HepG2 (cell line): ENCODE data around the gene GMNN. TPM values are rescaled to one million over a fixed set of nuclear protein-coding genes. Genes with fewer than 3 reads are reported as not detected.

ENCODE experiments used
- DMAP1 ChIP-seq: IDR thresholded peaks from 2 replicates; pipeline ENCODE4 v1.6.1; 2016
- GPN1 ChIP-seq: sonication (generic); formaldehyde crosslinking; IDR thresholded peaks from 2 replicates; pipeline ENCODE4 v1.5.1; 2020; ENCODE audit warnings: missing genetic modification reagents, borderline replicate concordance
- HOXA7 ChIP-seq: sonication (generic); formaldehyde crosslinking; IDR thresholded peaks from 2 replicates; pipeline ENCODE4 v1.8.1; 2022; ENCODE audit warnings: mild to moderate bottlenecking, missing genetic modification reagents, moderate library complexity
- JUN ChIP-seq: sonication (generic); formaldehyde crosslinking; IDR thresholded peaks from 2 replicates; pipeline ENCODE4 v1.4.0; 2020; ENCODE audit warnings: mild to moderate bottlenecking, missing genetic modification reagents
- MTF1 ChIP-seq: sonication (generic); formaldehyde crosslinking; IDR thresholded peaks from 2 replicates; pipeline ENCODE4 v1.5.0; 2020; ENCODE audit warnings: missing genetic modification reagents
- NFKBIZ ChIP-seq: IDR thresholded peaks from 2 replicates; pipeline ENCODE4 v1.6.1; 2018; ENCODE audit warnings: missing genetic modification reagents, missing compliant biosample characterization
- SOX13 ChIP-seq, 3 experiments: fragments of 450-650 bp in 1 of 3; sonication (generic) in 1 of 3; formaldehyde crosslinking in 1 of 3; IDR thresholded peaks in 2 of 3; conservative IDR thresholded peaks in 1 of 3; 2 replicates each; pipeline versions ENCODE4 v1.5.0 to v1.6.1; 2016 to 2020; ENCODE audit warnings: antibody characterized with exemption in 1 of 3, mild to moderate bottlenecking in 1 of 3, missing compliant biosample characterization in 1 of 3, missing genetic modification reagents in 1 of 3, moderate library complexity in 1 of 3
- TAF15 ChIP-seq: fragments of 200-400 bp; formaldehyde crosslinking; IDR thresholded peaks from one replicate; pipeline ENCODE4 v1.6.1; 2018; ENCODE audit warnings: mild to moderate bottlenecking, low read depth, low read length; ENCODE audit not compliant: poor library complexity, severe bottlenecking
- TEAD3 ChIP-seq: optimal IDR thresholded peaks from 2 replicates; pipeline ENCODE3; 2016; ENCODE audit warnings: borderline replicate concordance
- TGIF2 ChIP-seq: IDR thresholded peaks from 2 replicates; pipeline ENCODE4 v1.6.1; 2016; ENCODE audit warnings: control low read depth, missing compliant biosample characterization
- U2AF1 ChIP-seq: fragments of 200-400 bp; formaldehyde crosslinking; optimal IDR thresholded peaks from 2 replicates; pipeline ENCODE3; 2017; ENCODE audit warnings: mild to moderate bottlenecking, low read depth, low read length
- ZKSCAN5 ChIP-seq: sonication (generic); formaldehyde crosslinking; IDR thresholded peaks from 2 replicates; pipeline ENCODE4 v1.5.1; 2020; ENCODE audit warnings: mild to moderate bottlenecking, missing genetic modification reagents
- ZNF780A ChIP-seq: sonication (generic); formaldehyde crosslinking; IDR thresholded peaks from 2 replicates; pipeline ENCODE4 v1.8.0; 2022; ENCODE audit warnings: mild to moderate bottlenecking, missing genetic modification reagents, moderate library complexity
- polyA plus RNA-seq, 8 experiments: library from polyadenylated mRNA; depleted of rRNA in 3 of 8; stranded (reverse) in 7 of 8; unstranded in 1 of 8; fragments of >200 nt; fragmentation: Illumina TruSeq in 4 of 8; extraction: Trizol in 4 of 8; gene quantifications; 2 replicates each; pipeline versions ENCODE4 v1.2.1 to v1.2.3, GENCODE V29; 2011 to 2016; ENCODE audit warnings: low read depth in 4 of 8, missing spikeins in 1 of 8, mixed read lengths in 1 of 8; ENCODE audit not compliant: insufficient read depth in 1 of 8
- total RNA-seq, 5 experiments: library from RNA; depleted of rRNA; stranded (reverse); fragments of >200 nt; fragmentation: Illumina TruSeq; extraction: Trizol; gene quantifications; 2 replicates each; pipeline ENCODE4 v1.2.3, GENCODE V29; 2016; ENCODE audit warnings: low read depth in 1 of 5
- TF ChIP-seq, protein P1 (sequence below): fragments of 450-650 bp; IDR thresholded peaks from 2 replicates; pipeline ENCODE4 v1.6.1; 2017
- TF ChIP-seq, protein P2 (sequence below): IDR thresholded peaks from 2 replicates; pipeline ENCODE4 v1.6.1; 2012; ENCODE audit warnings: low read length, improper control_type of control experiment
- TF ChIP-seq, protein P3 (sequence below): sonication (generic); formaldehyde crosslinking; IDR thresholded peaks from 2 replicates; pipeline ENCODE4 v1.4.0; 2020; ENCODE audit warnings: missing genetic modification reagents

The GMNN gene
- total and polyA plus RNA-seq, 2 of the 13 experiments (the other 11 are each of a cell fraction or from before 2014, with no cell fraction given), result 61.8 to 154 TPM

DNA sequence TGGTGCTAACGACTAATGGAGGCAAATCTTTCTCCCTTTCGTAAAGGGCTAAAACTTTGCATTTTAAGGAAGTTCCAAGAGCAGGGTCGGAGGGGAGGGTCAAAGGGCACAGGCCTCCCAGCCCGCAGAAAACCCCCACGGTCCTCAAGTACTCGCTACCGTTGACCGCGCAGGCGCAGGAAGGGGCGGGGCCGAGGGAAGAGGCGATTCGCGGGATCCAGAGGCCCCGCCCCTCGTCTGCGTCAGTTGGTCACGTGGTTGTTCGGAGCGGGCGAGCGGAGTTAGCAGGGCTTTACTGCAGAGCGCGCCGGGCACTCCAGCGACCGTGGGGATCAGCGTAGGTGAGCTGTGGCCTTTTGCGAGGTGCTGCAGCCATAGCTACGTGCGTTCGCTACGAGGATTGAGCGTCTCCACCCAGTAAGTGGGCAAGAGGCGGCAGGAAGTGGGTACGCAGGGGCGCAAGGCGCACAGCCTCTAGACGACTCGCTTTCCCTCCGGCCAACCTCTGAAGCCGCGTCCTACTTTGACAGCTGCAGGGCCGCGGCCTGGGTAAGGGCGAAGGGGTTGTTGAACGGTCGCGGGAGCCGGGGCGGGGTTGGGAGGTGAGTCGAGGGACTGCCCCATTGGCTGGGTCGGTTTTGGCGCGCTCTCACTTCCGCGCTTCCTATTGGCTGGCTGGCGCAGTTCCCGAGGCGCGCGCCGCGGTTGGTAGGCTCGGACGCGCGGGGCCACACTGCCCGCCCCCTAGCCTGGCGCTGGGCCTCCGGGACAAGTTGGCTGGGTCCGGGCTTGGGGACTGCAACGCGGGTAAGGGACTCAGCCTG lies at the start of gene GMNN (continued):
- TF ChIP-seq, protein P1, sequence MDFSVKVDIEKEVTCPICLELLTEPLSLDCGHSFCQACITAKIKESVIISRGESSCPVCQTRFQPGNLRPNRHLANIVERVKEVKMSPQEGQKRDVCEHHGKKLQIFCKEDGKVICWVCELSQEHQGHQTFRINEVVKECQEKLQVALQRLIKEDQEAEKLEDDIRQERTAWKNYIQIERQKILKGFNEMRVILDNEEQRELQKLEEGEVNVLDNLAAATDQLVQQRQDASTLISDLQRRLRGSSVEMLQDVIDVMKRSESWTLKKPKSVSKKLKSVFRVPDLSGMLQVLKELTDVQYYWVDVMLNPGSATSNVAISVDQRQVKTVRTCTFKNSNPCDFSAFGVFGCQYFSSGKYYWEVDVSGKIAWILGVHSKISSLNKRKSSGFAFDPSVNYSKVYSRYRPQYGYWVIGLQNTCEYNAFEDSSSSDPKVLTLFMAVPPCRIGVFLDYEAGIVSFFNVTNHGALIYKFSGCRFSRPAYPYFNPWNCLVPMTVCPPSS, result no peak
- TF ChIP-seq, protein P2, sequence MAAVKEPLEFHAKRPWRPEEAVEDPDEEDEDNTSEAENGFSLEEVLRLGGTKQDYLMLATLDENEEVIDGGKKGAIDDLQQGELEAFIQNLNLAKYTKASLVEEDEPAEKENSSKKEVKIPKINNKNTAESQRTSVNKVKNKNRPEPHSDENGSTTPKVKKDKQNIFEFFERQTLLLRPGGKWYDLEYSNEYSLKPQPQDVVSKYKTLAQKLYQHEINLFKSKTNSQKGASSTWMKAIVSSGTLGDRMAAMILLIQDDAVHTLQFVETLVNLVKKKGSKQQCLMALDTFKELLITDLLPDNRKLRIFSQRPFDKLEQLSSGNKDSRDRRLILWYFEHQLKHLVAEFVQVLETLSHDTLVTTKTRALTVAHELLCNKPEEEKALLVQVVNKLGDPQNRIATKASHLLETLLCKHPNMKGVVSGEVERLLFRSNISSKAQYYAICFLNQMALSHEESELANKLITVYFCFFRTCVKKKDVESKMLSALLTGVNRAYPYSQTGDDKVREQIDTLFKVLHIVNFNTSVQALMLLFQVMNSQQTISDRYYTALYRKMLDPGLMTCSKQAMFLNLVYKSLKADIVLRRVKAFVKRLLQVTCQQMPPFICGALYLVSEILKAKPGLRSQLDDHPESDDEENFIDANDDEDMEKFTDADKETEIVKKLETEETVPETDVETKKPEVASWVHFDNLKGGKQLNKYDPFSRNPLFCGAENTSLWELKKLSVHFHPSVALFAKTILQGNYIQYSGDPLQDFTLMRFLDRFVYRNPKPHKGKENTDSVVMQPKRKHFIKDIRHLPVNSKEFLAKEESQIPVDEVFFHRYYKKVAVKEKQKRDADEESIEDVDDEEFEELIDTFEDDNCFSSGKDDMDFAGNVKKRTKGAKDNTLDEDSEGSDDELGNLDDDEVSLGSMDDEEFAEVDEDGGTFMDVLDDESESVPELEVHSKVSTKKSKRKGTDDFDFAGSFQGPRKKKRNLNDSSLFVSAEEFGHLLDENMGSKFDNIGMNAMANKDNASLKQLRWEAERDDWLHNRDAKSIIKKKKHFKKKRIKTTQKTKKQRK, result no peak
- peak; percentile 98 for TF ChIP-seq DMAP1
- peak; percentile 57 for TF ChIP-seq U2AF1
- peak; percentile 66 for TF ChIP-seq JUN (CRISPR knock-in tag)
- TF ChIP-seq ZNF780A (CRISPR knock-in tag), result peak; percentile 71
- TF ChIP-seq TAF15, result no peak
- peak; percentile 76 for TF ChIP-seq ZKSCAN5 (CRISPR knock-in tag)
- peak; percentile 78; the same call in 1 of the 2 replicates for TF ChIP-seq GPN1
- no peak for TF ChIP-seq SOX13 (IDR thresholded peaks at IDR 0.05)
- peak in 1 of 2 experiments; percentile 20; a peak in 1 of 4 replicates for TF ChIP-seq SOX13 (CRISPR knock-in tag; conservative IDR thresholded peaks at IDR 0.05 in 1 of 2, IDR thresholded peaks at IDR 0.05 in 1 of 2)
- TF ChIP-seq MTF1, result 0 out of 2 replicates have a peak, but pooled peaks have one; percentile 78
- no peak for TF ChIP-seq HOXA7 (CRISPR knock-in tag)
- TF ChIP-seq TGIF2 (CRISPR knock-in tag), result peak; percentile 99; the same call in 1 of the 2 replicates
- TF ChIP-seq, protein P3, sequence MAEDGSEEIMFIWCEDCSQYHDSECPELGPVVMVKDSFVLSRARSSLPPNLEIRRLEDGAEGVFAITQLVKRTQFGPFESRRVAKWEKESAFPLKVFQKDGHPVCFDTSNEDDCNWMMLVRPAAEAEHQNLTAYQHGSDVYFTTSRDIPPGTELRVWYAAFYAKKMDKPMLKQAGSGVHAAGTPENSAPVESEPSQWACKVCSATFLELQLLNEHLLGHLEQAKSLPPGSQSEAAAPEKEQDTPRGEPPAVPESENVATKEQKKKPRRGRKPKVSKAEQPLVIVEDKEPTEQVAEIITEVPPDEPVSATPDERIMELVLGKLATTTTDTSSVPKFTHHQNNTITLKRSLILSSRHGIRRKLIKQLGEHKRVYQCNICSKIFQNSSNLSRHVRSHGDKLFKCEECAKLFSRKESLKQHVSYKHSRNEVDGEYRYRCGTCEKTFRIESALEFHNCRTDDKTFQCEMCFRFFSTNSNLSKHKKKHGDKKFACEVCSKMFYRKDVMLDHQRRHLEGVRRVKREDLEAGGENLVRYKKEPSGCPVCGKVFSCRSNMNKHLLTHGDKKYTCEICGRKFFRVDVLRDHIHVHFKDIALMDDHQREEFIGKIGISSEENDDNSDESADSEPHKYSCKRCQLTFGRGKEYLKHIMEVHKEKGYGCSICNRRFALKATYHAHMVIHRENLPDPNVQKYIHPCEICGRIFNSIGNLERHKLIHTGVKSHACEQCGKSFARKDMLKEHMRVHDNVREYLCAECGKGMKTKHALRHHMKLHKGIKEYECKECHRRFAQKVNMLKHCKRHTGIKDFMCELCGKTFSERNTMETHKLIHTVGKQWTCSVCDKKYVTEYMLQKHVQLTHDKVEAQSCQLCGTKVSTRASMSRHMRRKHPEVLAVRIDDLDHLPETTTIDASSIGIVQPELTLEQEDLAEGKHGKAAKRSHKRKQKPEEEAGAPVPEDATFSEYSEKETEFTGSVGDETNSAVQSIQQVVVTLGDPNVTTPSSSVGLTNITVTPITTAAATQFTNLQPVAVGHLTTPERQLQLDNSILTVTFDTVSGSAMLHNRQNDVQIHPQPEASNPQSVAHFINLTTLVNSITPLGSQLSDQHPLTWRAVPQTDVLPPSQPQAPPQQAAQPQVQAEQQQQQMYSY (CRISPR knock-in tag), result 0 out of 2 replicates have a peak, but pooled peaks have one; percentile 52
- peak; percentile 56 for TF ChIP-seq TEAD3 (CRISPR knock-in tag)
- peak; percentile 44; the same call in 1 of the 2 replicates for TF ChIP-seq NFKBIZ (CRISPR knock-in tag)
